Smooth muscle cell (in vitro differentiated cells): ENCODE measurements around the gene RMP24. TPM values are rescaled to one million over a fixed set of nuclear protein-coding genes. Genes with fewer than 3 reads are reported as not detected.
A peak's percentile ranks its signal among the peaks of the same experiment; 100 is the strongest.

Source experiments
- DNase-seq: peaks from one replicate; lab custom pipeline; 2025; ENCODE audit not compliant: unreplicated experiment; lab: John Stamatoyannopoulos, UW
- H2AFZ ChIP-seq: fragments of 200-600 bp; sonication (generic); 2 replicates; pipeline ENCODE4 v1.6.0; 2016; ENCODE audit warnings: antibody characterized with exemption, low read depth, mild to moderate bottlenecking
- H3F3A ChIP-seq: fragments of 200-600 bp; sonication (generic); 2 replicates; pipeline ENCODE4 v1.6.0; 2017; ENCODE audit warnings: antibody characterized with exemption, low read depth
- H3K27ac ChIP-seq: fragments of 200-600 bp; sonication (generic); 2 replicates; pipeline ENCODE4 v1.5.1; 2016; ENCODE audit warnings: low read depth, mild to moderate bottlenecking
- H3K27me3 ChIP-seq: fragments of 200-600 bp; sonication (generic); 2 replicates; pipeline ENCODE4 v1.6.1; 2016; ENCODE audit warnings: low read depth, mild to moderate bottlenecking
- H3K36me3 ChIP-seq: fragments of 200-600 bp; sonication (generic); 2 replicates; pipeline ENCODE4 v1.5.1; 2016; ENCODE audit warnings: low read depth
- H3K4me1 ChIP-seq: fragments of 200-600 bp; sonication (generic); 2 replicates; pipeline ENCODE4 v1.5.1; 2016; ENCODE audit warnings: low read depth
- H3K4me2 ChIP-seq: fragments of 200-600 bp; sonication (generic); 2 replicates; pipeline ENCODE4 v1.6.0; 2016; ENCODE audit warnings: mild to moderate bottlenecking
- H3K4me3 ChIP-seq: fragments of 200-600 bp; sonication (generic); 2 replicates; pipeline ENCODE4 v1.5.1; 2016; ENCODE audit warnings: mild to moderate bottlenecking
- H3K79me2 ChIP-seq: fragments of 200-600 bp; sonication (generic); 2 replicates; pipeline ENCODE4 v1.6.0; 2016; ENCODE audit warnings: low read depth, mild to moderate bottlenecking
- H3K9ac ChIP-seq: fragments of 200-600 bp; sonication (generic); 2 replicates; pipeline ENCODE4 v1.6.0; 2016; ENCODE audit warnings: low read depth
- H3K9me3 ChIP-seq: fragments of 200-600 bp; sonication (generic); replicated peaks from 2 replicates; pipeline ENCODE4 v1.5.1; 2016; ENCODE audit warnings: low read depth
- H4K20me1 ChIP-seq: fragments of 200-600 bp; sonication (generic); 2 replicates; pipeline ENCODE4 v1.6.0; 2016; ENCODE audit warnings: low read depth
- WGBS: methylation state at CpG from one replicate; pipeline ENCODE4 v1.1.7; 2016; ENCODE audit warnings: low lambda C conversion rate; 5-methylcytosine and 5-hydroxymethylcytosine counted together
- microRNA-seq: library from miRNA; unstranded; fragments of <30 nt; microRNA quantifications from one replicate; pipeline ENCODE4, GENCODE V29; 2016; ENCODE audit warnings: borderline number of aligned reads
- polyA plus RNA-seq: library from polyadenylated mRNA; unstranded; fragments of >200 nt; fragmentation: Nextera tagmentation; extraction: Ambion mirVana; gene quantifications from 2 replicates; pipeline ENCODE4 v1.2.1, GENCODE V29; 2016
- small RNA-seq: library from RNA; depleted of rRNA; stranded (forward); fragments of <200 nt; gene quantifications from one replicate; pipeline ENCODE3, GENCODE V24; 2014
- total RNA-seq: library from RNA; depleted of rRNA; stranded (reverse); fragments of >200 nt; gene quantifications from 2 replicates; pipeline ENCODE4 v1.2.3, GENCODE V29; 2014
- TF ChIP-seq, protein P1 (sequence below): fragments of 200-600 bp; sonication (generic); IDR thresholded peaks from 2 replicates; pipeline ENCODE4 v1.5.1; 2017; ENCODE audit warnings: borderline replicate concordance, mild to moderate bottlenecking, antibody characterized with exemption; ENCODE audit not compliant: insufficient read depth, poor library complexity, severe bottlenecking

The RMP24 gene

DNA sequence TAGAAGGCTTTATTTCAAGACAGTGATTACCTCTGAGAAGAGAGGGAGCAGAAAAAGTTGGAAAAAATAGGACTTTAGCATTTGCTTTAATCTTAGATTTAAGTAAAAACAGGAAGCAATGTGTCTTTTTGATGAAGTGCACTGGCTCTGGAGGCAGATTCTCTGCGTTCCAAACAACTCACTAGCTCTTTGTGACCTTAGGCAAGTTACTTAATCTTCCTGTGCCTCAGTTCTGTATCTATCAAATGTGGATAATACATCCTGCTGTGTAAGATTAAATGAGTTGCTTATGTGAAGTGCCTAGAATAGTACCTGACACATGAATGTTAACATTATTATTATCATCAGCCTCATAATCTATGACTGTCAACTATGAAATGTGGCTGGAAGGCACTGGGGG is 52.5 kb downstream of the RMP24 start:
- Histone ChIP-seq H3K27ac (no peak overlapping the region), H3K36me3 (peaks cover 16% of the 10 kb centered on the region)

DNA sequence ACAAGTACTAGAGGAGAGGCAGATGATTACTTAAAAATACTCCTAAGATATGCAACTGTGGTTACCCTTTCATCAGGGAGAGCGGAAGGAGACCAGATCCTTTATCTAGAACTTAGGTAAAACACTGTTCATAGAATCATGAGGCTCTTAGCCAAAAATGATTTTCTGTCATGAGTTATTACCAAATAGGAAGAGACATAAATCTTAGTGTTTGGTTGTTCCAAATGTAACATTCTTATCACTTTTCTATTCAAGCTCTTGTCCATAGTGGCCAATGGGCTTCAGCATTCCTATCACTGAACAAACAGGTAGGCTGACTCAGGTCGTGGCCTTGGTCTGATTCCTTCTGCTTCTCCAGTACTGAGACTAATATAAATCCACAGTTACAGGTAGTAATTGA is 56.4 kb downstream of the RMP24 start:
- Histone ChIP-seq H3K4me1 (no peaks in the 10 kb centered on the region), H3K27ac (no peak overlapping the region), H3K9me3 (no peaks in the 10 kb centered on the region), H3K79me2 (peaks cover 14% of the 10 kb centered on the region), H3K27me3 (no peaks in the 10 kb centered on the region), H3K4me3 (no peak overlapping the region), H3K36me3 (peaks cover 16% of the 10 kb centered on the region), H2AFZ (no peak overlapping the region), H3K9ac (no peak overlapping the region), H3F3A (no peaks in the 10 kb centered on the region), H4K20me1 (peaks cover 31% of the 10 kb centered on the region), H3K4me2 (no peak overlapping the region)
- 100% methylated on average over 2 of the region's 2 CpGs for WGBS
- TF ChIP-seq, protein P1, sequence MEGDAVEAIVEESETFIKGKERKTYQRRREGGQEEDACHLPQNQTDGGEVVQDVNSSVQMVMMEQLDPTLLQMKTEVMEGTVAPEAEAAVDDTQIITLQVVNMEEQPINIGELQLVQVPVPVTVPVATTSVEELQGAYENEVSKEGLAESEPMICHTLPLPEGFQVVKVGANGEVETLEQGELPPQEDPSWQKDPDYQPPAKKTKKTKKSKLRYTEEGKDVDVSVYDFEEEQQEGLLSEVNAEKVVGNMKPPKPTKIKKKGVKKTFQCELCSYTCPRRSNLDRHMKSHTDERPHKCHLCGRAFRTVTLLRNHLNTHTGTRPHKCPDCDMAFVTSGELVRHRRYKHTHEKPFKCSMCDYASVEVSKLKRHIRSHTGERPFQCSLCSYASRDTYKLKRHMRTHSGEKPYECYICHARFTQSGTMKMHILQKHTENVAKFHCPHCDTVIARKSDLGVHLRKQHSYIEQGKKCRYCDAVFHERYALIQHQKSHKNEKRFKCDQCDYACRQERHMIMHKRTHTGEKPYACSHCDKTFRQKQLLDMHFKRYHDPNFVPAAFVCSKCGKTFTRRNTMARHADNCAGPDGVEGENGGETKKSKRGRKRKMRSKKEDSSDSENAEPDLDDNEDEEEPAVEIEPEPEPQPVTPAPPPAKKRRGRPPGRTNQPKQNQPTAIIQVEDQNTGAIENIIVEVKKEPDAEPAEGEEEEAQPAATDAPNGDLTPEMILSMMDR, result no peak
- DNase-seq, result no peak

More for the DNA sequence above, 52.5 kb downstream of the RMP24 start:
- DNase-seq, result no peak
- Histone ChIP-seq H3K9me3 (no peaks in the 10 kb centered on the region), H3F3A (no peaks in the 10 kb centered on the region), H3K9ac (no peak overlapping the region), H3K27me3 (no peaks in the 10 kb centered on the region), H3K4me3 (no peak overlapping the region), H3K4me1 (no peaks in the 10 kb centered on the region), H4K20me1 (no peaks in the 10 kb centered on the region), H3K79me2 (no peaks in the 10 kb centered on the region), H2AFZ (no peak overlapping the region), H3K4me2 (no peak overlapping the region)
- TF ChIP-seq, protein P1, result no peak
- 52% methylated on average over 1 of the region's 1 CpG for WGBS

Small RNA genes lying within 50 kb of the gene (microRNA-seq; reads per million reads assigned to microRNA genes)
- gene MIR3929, result 49.7 reads per million, percentile 44 among the genes with 10 or more reads in this experiment

Small RNA genes lying within 50 kb of the gene (small RNA-seq; reads per million reads assigned to genes)
- gene MIR3929, result 6.4 reads per million, percentile 69 among the genes with 10 or more reads in this experiment

Other genes starting within 250 kb of the RMP24 start
- 50.0 and 62.2 TPM in 2 replicates for gene RPRD1A, start 94.9 kb downstream of the RMP24 start, total RNA-seq
- 13.1 and 17.1 TPM in 2 replicates for gene RPRD1A, start 94.9 kb downstream of the RMP24 start, polyA plus RNA-seq
- gene SLC39A6, start 156.7 kb downstream of the RMP24 start, total RNA-seq, result 117 and 122 TPM in 2 replicates
- gene SLC39A6, start 156.7 kb downstream of the RMP24 start, polyA plus RNA-seq, result 54.7 and 58.2 TPM in 2 replicates
- gene ELP2, start 157.2 kb downstream of the RMP24 start, total RNA-seq, result 63.4 and 90.1 TPM in 2 replicates
- gene ELP2, start 157.2 kb downstream of the RMP24 start, polyA plus RNA-seq, result 69.3 and 81.9 TPM in 2 replicates
- 1.7 and 3.5 TPM in 2 replicates for gene MOCOS, start 214.8 kb downstream of the RMP24 start, total RNA-seq
- gene MOCOS, start 214.8 kb downstream of the RMP24 start, polyA plus RNA-seq, result 1.2 and 1.6 TPM in 2 replicates